Karpas-422 (cell line): ENCODE measurements around the gene SAMD14. TPM values are rescaled to one million over a fixed set of nuclear protein-coding genes. Genes with fewer than 3 reads are reported as not detected.
A peak's percentile ranks its signal among the peaks of the same experiment; 100 is the strongest.

ENCODE experiments used
- DNase-seq: peaks from one replicate; pipeline ENCODE4 v3.0.0-alpha.2; 2015
- H2AFZ ChIP-seq: fragments of 200-600 bp; sonication (generic); 2 replicates; pipeline ENCODE4 v1.6.1; 2014; ENCODE audit warnings: antibody characterized with exemption, low read length, mixed read lengths
- H3K27ac ChIP-seq: fragments of 200-600 bp; sonication (generic); 2 replicates; pipeline ENCODE4 v1.5.1; 2014; ENCODE audit warnings: mild to moderate bottlenecking, low read length, moderate library complexity
- H3K27me3 ChIP-seq: fragments of 200-600 bp; sonication (generic); 2 replicates; pipeline ENCODE4 v1.6.1; 2014; ENCODE audit warnings: low read length, mixed read lengths
- H3K36me3 ChIP-seq: fragments of 200-600 bp; sonication (generic); 2 replicates; pipeline ENCODE4 v1.6.1; 2014; ENCODE audit warnings: low read length, mixed read lengths; ENCODE audit not compliant: insufficient read depth
- H3K4me1 ChIP-seq: fragments of 200-600 bp; sonication (generic); 2 replicates; pipeline ENCODE4 v1.6.1; 2014; ENCODE audit warnings: mild to moderate bottlenecking, low read length, mixed read lengths
- H3K4me2 ChIP-seq: fragments of 200-600 bp; sonication (generic); 2 replicates; pipeline ENCODE4 v1.6.1; 2014; ENCODE audit warnings: low read length, low read depth, mild to moderate bottlenecking; ENCODE audit not compliant: poor library complexity, severe bottlenecking
- H3K4me3 ChIP-seq: fragments of 200-600 bp; sonication (generic); 2 replicates; pipeline ENCODE4 v1.5.1; 2014; ENCODE audit warnings: mild to moderate bottlenecking, antibody characterized with exemption, low read length, mixed read lengths
- H3K79me2 ChIP-seq: fragments of 200-600 bp; sonication (generic); 2 replicates; pipeline ENCODE4 v1.6.1; 2014; ENCODE audit warnings: mild to moderate bottlenecking, low read length, mixed read lengths
- H3K9ac ChIP-seq: fragments of 200-600 bp; sonication (generic); 2 replicates; pipeline ENCODE4 v1.6.0; 2014; ENCODE audit warnings: low read length
- H3K9me2 ChIP-seq: fragments of 200-600 bp; sonication (generic), shearing (Covaris generic); replicated peaks from 2 replicates; pipeline ENCODE4 v1.6.0; 2014; ENCODE audit warnings: mild to moderate bottlenecking, low read length, moderate library complexity; ENCODE audit not compliant: insufficient read depth
- H3K9me3 ChIP-seq: fragments of 300-700, 200-600 bp; sonication (generic); 2 replicates; pipeline ENCODE4 v1.6.1; 2014; ENCODE audit warnings: low read length, mixed read lengths
- H4K20me1 ChIP-seq: fragments of 200-600 bp; sonication (generic); 2 replicates; pipeline ENCODE4 v1.6.1; 2014; ENCODE audit warnings: mild to moderate bottlenecking, antibody characterized with exemption, low read length, low read depth; ENCODE audit not compliant: insufficient read depth
- total RNA-seq: library from RNA; depleted of rRNA; stranded (reverse); fragments of >200 nt; shearing (Covaris generic); gene quantifications from 2 replicates; pipeline ENCODE4 v1.2.3, GENCODE V29; 2014; ENCODE audit warnings: low replicate concordance

Gene SAMD14
- total RNA-seq, 1 experiment from 2014 or later: not detected

DNA sequence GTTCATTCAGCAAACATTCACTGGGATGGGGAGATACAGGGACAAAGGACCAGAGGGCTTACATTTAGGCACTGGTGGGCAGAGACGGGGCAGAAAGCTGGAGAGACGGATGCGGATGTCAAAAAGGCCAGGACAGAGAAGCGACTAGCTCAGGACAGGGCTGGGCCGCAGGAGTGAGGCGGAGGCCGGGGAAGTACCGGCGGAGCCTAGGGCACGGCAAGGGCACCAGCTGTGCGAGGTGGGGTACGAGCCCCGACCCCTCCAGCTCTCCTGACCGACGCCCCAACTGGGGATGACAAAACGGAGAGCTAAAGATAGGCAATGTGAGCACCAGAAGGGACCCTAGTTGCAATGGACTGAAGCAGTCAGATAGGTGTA, 31.9 kb upstream of the SAMD14 start:
- Histone ChIP-seq H4K20me1 (no peaks in the 10 kb centered on the region), H3K9ac (peak overlapping the region; percentile 42), H3K27ac (no peak overlapping the region)

DNA sequence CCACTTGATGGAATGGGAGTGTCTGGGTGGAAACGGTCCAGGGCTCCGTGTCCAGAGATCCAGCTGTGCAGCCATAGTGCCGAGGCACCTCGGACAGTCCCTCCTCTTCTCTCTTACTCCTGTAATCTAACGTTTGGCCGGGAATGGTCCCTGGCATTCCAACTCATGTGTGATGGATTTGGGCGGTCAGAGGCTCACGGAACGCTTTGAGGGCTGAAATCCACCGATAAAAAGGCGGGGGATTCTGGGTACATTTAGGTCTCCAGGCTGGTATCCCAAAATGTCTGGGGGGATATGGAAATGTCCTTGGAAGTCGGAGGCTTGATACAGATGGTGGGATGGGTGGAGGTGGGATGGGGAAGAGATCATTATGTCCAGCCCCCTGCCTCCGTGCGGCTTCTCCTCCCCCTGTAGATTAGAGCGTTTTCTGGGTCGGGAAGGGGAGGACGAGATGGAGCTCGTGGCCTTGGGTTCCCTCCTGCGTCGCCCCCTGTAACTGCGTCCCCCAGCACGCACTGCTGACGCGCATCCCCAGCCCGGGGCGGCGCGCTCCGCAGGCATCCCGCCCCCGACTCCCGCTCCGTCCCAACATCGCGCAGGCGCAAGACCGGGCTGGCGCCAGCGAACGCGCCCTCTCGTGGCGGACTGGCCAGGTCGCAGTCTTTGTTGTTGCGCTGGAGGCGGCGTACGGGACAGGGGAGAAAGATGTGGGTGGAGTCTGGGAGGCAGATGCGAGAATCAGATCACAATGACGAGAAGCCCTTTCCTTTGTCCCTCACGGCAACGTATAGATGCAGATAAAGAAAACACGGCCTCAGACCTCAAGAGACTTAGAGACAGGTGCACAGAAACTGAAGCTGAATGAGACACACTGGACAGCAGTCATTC, 31.3 kb upstream of the SAMD14 start:
- peak overlapping the region; percentile 72 for H3K4me2 ChIP-seq
- H3K79me2 ChIP-seq: no peaks in the 10 kb centered on the region
- H3K9me2 ChIP-seq: no peaks in the 10 kb centered on the region
- peak overlapping the region; percentile 64 for H3K4me3 ChIP-seq
- no peaks in the 10 kb centered on the region for H3K27me3 ChIP-seq
- no peaks in the 10 kb centered on the region for H3K36me3 ChIP-seq
- no peaks in the 10 kb centered on the region for H4K20me1 ChIP-seq
- peak overlapping the region; percentile 68 for H3K9ac ChIP-seq
- H3K27ac ChIP-seq: no peak overlapping the region
- H3K4me1 ChIP-seq: peaks cover 21% of the 10 kb centered on the region
- no peaks in the 10 kb centered on the region for H3K9me3 ChIP-seq
- peak overlapping the region; percentile 84 for H2AFZ ChIP-seq
- DNase-seq: peak; percentile 96

More for the DNA sequence above, 31.9 kb upstream of the SAMD14 start:
- H3K4me2 ChIP-seq: peak overlapping the region; percentile 72
- peaks cover 21% of the 10 kb centered on the region for H3K4me1 ChIP-seq
- DNase-seq: no peak
- H3K4me3 ChIP-seq: peak overlapping the region; percentile 64; the same call in 1 of the 2 replicates
- H3K79me2 ChIP-seq: no peaks in the 10 kb centered on the region
- no peaks in the 10 kb centered on the region for H3K9me3 ChIP-seq
- H3K9me2 ChIP-seq: no peaks in the 10 kb centered on the region
- no peaks in the 10 kb centered on the region for H3K27me3 ChIP-seq
- no peaks in the 10 kb centered on the region for H3K36me3 ChIP-seq
- 0 out of 2 replicates have a peak overlapping the region, but pooled peaks have one; percentile 16 for H2AFZ ChIP-seq

DNA sequence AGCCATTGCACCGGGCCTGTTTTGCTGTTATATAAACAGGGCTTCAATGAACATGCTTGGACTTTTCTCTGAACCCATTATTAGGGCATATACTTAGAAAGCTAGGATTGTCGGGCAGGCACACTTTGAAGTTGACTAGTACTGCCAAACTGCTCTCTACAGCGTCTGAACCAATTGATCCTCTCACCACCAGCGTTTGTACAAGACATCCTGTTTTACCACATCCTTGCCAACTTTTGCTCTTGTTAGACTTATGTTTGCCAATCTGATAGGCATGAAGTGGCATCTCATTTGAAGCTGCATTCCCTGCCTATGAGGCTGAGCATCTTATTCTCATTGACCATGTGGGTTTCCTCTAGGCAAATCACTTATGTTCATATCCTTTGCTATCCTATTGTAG, 27.9 kb upstream of the SAMD14 start:
- no peaks in the 10 kb centered on the region for H3K36me3 ChIP-seq
- H3K4me1 ChIP-seq: peaks cover 17% of the 10 kb centered on the region
- H3K9ac ChIP-seq: no peak overlapping the region
- H3K27ac ChIP-seq: no peak overlapping the region
- H3K27me3 ChIP-seq: no peaks in the 10 kb centered on the region
- no peak overlapping the region for H3K4me3 ChIP-seq
- H3K9me3 ChIP-seq: no peaks in the 10 kb centered on the region
- H3K4me2 ChIP-seq: no peak overlapping the region
- H4K20me1 ChIP-seq: no peaks in the 10 kb centered on the region
- H3K9me2 ChIP-seq: no peaks in the 10 kb centered on the region
- no peak for DNase-seq
- H2AFZ ChIP-seq: no peak overlapping the region
- H3K79me2 ChIP-seq: no peaks in the 10 kb centered on the region

DNA sequence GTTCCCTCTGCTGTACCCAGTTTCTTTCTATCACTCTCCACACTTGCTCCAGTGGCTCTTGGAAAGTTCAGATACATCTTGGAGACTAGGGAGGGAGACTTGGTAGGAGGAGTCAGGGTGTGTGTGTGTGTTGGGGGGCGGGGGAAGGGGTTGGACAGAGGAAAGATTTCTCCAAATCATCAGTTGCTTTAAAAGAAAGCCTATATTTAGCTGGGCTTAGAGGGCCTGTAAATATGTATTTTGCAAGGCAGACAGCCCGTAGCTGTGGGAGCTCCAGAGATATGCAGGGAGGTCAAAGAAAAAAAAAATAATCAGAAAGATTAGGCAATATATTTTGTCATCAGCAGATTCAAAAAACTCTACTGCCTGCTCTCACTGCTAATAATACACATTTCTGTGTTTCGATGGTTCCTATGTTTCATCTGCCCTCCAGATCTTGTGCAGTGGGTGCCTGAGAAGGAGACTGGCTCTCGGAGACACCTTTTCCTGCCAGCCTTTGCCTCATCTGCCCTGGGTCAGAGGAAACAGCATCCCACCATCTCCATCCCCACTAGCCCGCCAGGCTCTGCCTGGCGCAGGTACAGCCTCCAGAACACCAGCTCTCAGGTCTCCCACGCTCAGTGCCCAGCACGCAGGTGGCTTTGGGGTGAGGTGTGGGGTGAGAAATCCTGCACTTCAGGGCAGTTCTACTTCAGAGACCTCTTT, 25.3 kb upstream of the SAMD14 start:
- Histone ChIP-seq H3K4me2 (no peak overlapping the region), H3K9me3 (no peaks in the 10 kb centered on the region), H3K9ac (no peak overlapping the region), H3K4me3 (no peak overlapping the region), H3K27ac (no peak overlapping the region), H3K79me2 (peaks cover 9% of the 10 kb centered on the region), H3K36me3 (no peaks in the 10 kb centered on the region), H3K9me2 (no peaks in the 10 kb centered on the region), H3K27me3 (no peaks in the 10 kb centered on the region), H4K20me1 (no peaks in the 10 kb centered on the region), H2AFZ (no peak overlapping the region), H3K4me1 (peaks cover 22% of the 10 kb centered on the region)
- DNase-seq: no peak

DNA sequence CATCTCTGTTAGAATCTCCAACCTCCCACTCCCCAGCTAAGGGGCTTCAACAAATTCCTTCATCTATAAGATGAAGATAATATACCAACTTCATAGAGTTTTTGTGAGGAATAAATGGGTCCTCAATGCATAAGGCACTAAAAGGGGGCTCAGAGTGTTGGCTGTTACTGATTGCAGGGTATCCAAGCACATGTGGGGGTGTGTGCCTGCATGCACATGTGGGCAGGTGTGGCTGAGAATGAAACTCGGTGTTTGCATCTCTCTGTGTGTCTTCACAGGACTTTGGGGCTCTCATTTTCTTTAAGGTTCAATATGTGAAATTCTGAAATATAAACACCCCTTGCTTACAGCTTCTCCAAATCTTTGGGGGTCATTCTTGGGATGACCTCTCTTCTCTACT, 24.6 kb upstream of the SAMD14 start:
- Histone ChIP-seq H3K4me1 (peaks cover 22% of the 10 kb centered on the region), H4K20me1 (no peaks in the 10 kb centered on the region), H3K9ac (no peak overlapping the region), H3K4me3 (no peak overlapping the region), H3K9me2 (no peaks in the 10 kb centered on the region), H3K27me3 (no peaks in the 10 kb centered on the region), H3K4me2 (no peak overlapping the region), H3K27ac (no peak overlapping the region), H3K79me2 (peaks cover 15% of the 10 kb centered on the region), H3K36me3 (no peaks in the 10 kb centered on the region), H3K9me3 (no peaks in the 10 kb centered on the region), H2AFZ (no peak overlapping the region)
- DNase-seq: no peak

DNA sequence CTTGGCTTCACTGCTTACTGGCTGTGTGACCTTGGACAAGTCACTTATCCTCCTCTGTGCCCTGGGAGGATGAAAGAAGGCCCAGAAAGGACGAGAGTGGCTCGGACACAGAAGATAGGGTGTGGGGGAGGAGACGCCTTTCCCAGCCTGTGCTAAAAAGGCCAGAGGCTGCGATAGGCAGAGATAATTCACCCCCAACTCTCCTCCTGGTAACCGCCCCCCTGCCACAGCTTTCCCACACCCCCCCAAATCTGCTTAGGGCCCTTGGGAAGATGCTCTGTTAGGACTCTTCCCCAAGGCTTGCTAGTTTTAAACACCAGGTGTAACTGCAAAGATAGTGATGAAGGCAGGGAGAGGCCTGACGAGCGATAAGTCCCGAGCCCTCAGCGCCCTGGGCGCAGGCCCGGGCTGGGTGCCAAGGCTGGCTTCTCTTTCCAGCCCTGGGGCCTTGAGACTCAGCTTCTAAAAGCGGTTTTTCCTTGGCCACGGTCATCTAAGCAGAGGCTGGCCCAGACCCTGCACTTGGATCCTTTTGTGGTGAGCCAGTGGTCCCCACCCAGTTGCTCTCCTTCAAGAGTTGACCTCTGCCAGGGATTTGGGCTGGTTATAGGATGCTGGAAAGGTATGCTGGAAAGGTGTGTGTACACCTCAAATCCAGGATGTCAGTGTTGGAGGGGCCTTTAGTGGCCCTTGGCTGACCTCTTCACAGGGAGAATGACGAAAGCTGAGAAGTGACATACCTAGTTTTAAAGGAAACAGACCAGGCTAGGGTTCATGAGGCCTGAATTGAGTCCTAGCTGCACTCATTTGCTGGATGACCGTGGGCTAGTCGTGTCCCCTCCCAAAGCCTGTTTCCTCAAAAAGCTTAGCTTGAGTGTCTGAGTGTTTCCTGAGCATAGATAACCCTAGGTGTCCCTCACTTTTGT, 24.0 kb upstream of the SAMD14 start:
- Histone ChIP-seq H3K27ac (no peak overlapping the region), H3K9me2 (no peaks in the 10 kb centered on the region), H2AFZ (no peak overlapping the region), H3K9me3 (no peaks in the 10 kb centered on the region), H3K36me3 (no peaks in the 10 kb centered on the region), H3K4me2 (no peak overlapping the region), H3K9ac (no peak overlapping the region), H3K27me3 (no peaks in the 10 kb centered on the region), H3K79me2 (peaks cover 21% of the 10 kb centered on the region), H3K4me1 (peaks cover 22% of the 10 kb centered on the region), H3K4me3 (no peak overlapping the region), H4K20me1 (no peaks in the 10 kb centered on the region)
- no peak for DNase-seq

DNA sequence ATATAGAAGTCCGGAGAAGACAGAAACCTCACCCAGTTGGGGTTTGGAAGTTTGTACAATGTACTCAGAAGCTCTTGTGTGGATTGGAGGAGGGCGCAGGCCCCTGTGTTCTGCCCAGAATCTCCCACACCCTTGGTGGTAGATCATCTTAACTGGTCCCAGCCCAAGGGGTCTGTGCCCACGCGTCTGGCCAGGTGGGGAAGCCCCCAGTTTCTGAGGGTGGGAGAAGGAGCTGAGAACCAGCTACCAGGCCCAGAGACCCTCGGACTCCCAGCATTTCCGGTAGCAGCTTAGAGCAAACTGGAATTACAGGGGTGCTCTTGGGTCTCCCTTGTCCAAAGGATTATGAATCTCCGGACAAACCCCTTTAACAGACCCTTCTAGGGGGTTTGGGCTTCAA, 22.8 kb upstream of the SAMD14 start:
- peak overlapping the region; percentile 95 for H3K4me3 ChIP-seq
- peak overlapping the region; percentile 98; the same call in 1 of the 2 replicates for H3K9ac ChIP-seq
- peaks cover 30% of the 10 kb centered on the region for H3K4me1 ChIP-seq

More for the DNA sequence above, 22.8 kb upstream of the SAMD14 start:
- Histone ChIP-seq H3K27me3 (no peaks in the 10 kb centered on the region), H3K9me3 (no peaks in the 10 kb centered on the region), H3K27ac (no peak overlapping the region), H4K20me1 (0 out of 2 replicates have a peak, but pooled peaks cover 1% of the 10 kb centered on the region), H2AFZ (no peak overlapping the region), H3K9me2 (no peaks in the 10 kb centered on the region), H3K79me2 (peaks cover 32% of the 10 kb centered on the region), H3K36me3 (no peaks in the 10 kb centered on the region), H3K4me2 (peak overlapping the region; percentile 98)
- no peak for DNase-seq
